BE2C (cell line): Measurements from ENCODE around the gene RNF220.
A peak's percentile ranks its signal among the peaks of the same experiment; 100 is the strongest.

Experiments used
- DNase-seq: peaks from one replicate; pipeline ENCODE4 v3.0.0-alpha.2; 2020
- H3K27me3 ChIP-seq: fragments of 250-450 bp; sonication (Bioruptor Pico); 2 replicates; pipeline ENCODE4 v1.5.1; 2020; ENCODE audit warnings: mild to moderate bottlenecking
- H3K36me3 ChIP-seq: fragments of 250-450 bp; sonication (Bioruptor Pico); 2 replicates; pipeline ENCODE4 v1.5.1; 2020; ENCODE audit warnings: mild to moderate bottlenecking
- H3K4me1 ChIP-seq: fragments of 250-450 bp; sonication (Bioruptor Pico); 2 replicates; pipeline ENCODE4 v1.5.1; 2020
- H3K4me3 ChIP-seq: 2 replicates; pipeline ENCODE4 v1.5.1; 2011; ENCODE audit warnings: low read depth, low read length
- H3K9me3 ChIP-seq: fragments of 250-450 bp; sonication (Bioruptor Pico); 2 replicates; pipeline ENCODE4 v1.5.1; 2020
- CTCF ChIP-seq: IDR thresholded peaks from 2 replicates; pipeline ENCODE4 v1.5.1; 2012; ENCODE audit warnings: mild to moderate bottlenecking, low read depth, low read length

RNF220 gene

GRCh38 chr1:44624268-44624901 lies 219.3 kb downstream of the RNF220 start:
- Histone ChIP-seq H3K4me1 (no peaks in the 10 kb centered on the region), H3K36me3 (no peaks in the 10 kb centered on the region), H3K4me3 (no peak overlapping the region), H3K27me3 (no peaks in the 10 kb centered on the region), H3K9me3 (no peaks in the 10 kb centered on the region)
- TF ChIP-seq CTCF, result no peak
- DNase-seq, result no peak

GRCh38 chr1:44625348-44625747 lies 220.3 kb downstream of the RNF220 start:
- no peak overlapping the region for H3K4me3 ChIP-seq
- H3K9me3 ChIP-seq, result no peaks in the 10 kb centered on the region
- no peak for DNase-seq
- H3K36me3 ChIP-seq, result no peaks in the 10 kb centered on the region
- TF ChIP-seq CTCF, result no peak
- H3K4me1 ChIP-seq, result no peaks in the 10 kb centered on the region
- no peaks in the 10 kb centered on the region for H3K27me3 ChIP-seq

GRCh38 chr1:44628962-44629756 lies 224.1 kb downstream of the RNF220 start:
- no peak for DNase-seq
- H3K36me3 ChIP-seq, result peaks cover 4% of the 10 kb centered on the region; the same call in 1 of the 2 replicates

GRCh38 chr1:44630116-44630515 lies 225.1 kb downstream of the RNF220 start:
- no peak for DNase-seq
- Histone ChIP-seq H3K4me3 (no peak overlapping the region), H3K4me1 (peaks cover 4% of the 10 kb centered on the region; the same call in 1 of the 2 replicates), H3K9me3 (no peaks in the 10 kb centered on the region), H3K27me3 (no peaks in the 10 kb centered on the region), H3K36me3 (peaks cover 4% of the 10 kb centered on the region; the same call in 1 of the 2 replicates)
- TF ChIP-seq CTCF, result no peak

More at GRCh38 chr1:44628962-44629756, 224.1 kb downstream of the RNF220 start:
- Histone ChIP-seq H3K4me1 (peaks cover 4% of the 10 kb centered on the region; the same call in 1 of the 2 replicates), H3K9me3 (no peaks in the 10 kb centered on the region), H3K27me3 (no peaks in the 10 kb centered on the region), H3K4me3 (no peak overlapping the region)
- no peak for TF ChIP-seq CTCF

- Histone ChIP-seq H3K4me1 (peaks cover 4% of the 10 kb centered on the region; the same call in 1 of the 2 replicates), H3K9me3 (no peaks in the 10 kb centered on the region), H3K36me3 (peaks cover 12% of the 10 kb centered on the region), H3K4me3 (peak overlapping the region; percentile 75), H3K27me3 (no peaks in the 10 kb centered on the region)
- no peak for TF ChIP-seq CTCF
- no peak for DNase-seq
Observed at GRCh38 chr1:44631333-44631646, 226.2 kb downstream of the RNF220 start.
